Stimulated activated CD8-positive, alpha-beta memory T cell treated with anti-CD3 and anti-CD28 coated beads, Interleukin-12 subunit alpha, Interleukin-12 subunit beta, amount 100 ng/mL, for 1 hour (primary cell): ENCODE results near the gene DGKG.

Experiments used
- DNase-seq: peaks from one replicate; pipeline ENCODE4 v3.0.0-alpha.2; 2020; ENCODE audit warnings: low read depth

Gene DGKG

DNA sequence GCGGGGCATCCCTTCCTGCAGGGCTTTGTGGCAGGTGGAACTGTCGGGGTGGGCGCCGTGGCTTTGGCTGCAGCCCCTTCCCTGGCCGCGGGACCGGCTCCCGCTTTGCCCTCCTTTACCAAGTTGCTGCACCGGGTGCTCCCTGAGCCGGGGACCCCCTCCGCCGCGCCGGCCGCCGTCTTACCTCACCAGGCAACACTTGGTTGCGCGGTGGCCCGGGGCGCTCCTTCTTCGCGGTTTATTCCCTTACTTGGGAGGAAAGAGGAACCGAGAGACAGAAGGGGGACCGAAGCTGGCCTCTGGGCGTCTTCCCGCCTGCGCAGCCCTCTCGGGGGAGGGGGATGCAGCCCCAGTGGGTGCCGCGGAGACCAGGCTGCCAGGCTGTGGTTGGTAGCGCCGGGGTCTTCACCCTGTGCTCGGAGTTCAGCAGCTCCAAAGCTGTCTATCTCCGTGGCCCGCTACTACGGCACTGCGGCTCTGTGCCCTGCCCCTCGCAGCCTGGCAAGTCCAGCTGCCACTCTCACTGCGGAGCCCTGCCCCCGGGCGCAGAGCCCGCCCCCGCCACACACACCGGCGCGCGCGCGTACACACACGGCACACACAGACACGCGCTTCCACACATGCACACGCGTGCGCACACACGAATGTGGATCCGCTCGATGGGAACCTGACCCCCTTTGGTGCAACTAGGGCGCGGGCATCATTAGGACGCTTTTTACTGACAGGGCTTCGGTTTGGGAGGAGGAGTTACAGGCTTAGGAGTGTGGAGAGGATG is at the start of gene DGKG:
DGKG (minus strand) TSS at position 473 of the 775 bp plus-strand sequence. CDS start 41,775 bp downstream, outside the sequence.
- no peak for DNase-seq

DNA sequence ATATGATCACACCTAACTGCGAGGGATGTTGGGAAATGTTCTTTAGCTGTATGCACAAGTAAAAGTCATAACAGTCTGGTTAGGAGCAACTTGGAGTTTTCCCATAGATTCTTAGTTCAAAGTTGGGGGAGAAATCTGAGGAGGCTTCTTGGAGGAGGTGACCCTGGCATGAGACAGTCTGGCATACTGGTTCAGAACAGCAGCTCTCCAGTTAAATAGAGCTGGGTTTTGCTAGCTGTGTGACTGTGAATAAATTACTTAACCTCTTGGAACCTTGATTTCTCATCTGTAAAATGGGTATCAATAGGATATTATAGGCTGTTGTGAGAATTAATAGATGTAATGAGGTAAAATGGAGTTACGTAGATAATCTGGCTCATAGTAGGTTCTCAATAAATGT is 49.1 kb upstream of the DGKG start:
- DNase-seq: no peak

DNA sequence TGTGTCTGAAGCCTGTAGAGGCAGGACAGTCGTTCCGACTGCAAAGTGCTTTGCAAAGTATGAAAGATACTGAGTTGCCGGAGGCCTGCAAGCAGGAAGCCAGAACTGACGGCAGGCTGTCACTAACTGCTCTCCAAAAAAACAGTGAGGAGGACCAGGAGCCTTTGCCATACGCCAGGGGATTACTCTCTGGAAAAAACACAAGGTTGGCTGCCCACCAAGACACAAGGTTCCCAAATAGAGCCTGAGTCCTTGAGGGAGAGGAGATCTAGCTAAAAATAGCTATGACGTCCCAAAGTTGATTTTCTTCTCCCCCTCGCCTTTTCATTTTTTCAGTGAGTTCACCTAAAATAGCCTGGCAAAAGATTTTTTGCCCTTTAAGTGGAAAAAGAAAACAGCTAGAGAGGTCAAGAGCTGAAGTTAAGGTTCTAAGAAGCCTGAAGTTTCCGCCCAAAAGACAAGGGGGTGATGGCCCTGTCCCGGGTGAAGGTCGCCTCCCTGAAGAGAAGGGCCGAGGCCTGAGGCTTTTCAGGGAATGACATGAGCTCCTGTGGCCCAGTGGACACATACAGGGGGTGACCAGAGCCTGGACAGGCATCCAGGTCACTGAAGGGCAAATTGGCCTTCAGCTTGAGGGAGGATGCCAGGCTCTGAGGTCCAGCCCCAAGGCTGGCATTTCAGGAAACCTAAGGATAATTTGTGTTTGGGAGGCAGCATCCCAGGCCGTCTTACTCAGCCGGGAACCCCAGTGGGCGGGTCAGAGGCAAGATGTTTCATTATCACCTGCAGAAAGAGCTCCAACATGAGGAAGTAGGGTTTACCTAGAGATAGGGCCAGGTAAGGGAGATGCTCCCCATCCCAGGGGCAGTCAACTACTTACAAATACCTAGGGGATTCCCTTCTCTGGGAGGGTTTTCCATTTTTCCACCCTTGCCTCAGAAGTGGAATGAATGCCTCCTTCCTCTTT is 44.9 kb upstream of the DGKG start:
- no peak for DNase-seq

DNA sequence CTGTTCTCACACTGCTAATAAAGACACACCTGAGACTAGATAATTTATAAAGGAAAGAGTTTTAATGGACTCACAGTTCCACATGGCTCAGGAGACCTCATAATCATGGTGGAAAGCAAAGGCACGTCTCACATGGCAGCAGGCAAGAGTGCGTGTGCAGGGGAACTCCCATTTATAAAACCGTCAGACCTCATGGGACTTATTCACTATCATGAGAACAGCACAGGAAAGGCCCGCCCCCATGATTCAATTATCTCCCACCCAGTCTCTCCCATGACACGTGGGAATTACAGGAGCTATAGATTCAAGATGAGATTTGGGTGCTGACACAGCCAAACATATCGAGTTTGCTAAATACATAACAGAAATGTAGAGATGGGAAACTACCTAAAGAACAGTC is 39.5 kb upstream of the DGKG start:
- DNase-seq: no peak

DNA sequence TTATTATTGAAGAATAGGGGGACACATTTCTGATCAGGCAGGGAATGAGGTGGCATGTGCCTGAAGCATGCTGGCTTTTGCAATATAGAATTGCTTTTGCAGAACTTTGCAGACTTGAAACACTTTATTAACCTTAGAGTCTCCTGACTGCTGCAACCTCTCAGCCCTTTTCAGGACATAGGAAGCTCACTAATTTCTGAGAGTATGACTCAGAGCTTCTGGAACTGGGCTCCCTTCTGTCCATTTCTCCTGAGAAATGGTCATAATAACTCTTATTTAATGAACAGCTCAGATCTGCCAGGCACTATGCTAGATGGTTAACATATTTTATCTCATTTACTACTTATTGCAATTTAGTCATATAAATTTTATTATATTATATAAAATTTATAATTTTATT is 38.6 kb upstream of the DGKG start:
- no peak for DNase-seq

DNA sequence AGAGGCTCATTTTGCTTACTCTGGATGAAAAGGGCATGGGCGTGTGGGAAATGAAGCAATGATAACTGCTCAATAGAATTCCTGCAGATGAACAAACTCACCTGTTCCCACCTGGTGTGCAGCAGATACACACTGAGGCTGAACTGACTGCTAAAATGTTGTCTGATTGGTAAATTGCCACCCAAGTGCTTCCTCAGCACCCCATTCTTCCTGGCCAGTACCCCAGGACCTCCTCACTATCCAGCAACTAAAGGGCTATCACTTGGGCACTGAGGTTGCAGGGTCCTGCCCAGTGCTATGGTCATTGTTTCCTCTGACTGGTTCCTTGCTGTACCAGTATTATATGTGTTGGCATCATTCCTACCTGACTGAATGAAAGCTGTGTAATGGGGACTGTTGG is 38.0 kb upstream of the DGKG start:
- no peak for DNase-seq

DNA sequence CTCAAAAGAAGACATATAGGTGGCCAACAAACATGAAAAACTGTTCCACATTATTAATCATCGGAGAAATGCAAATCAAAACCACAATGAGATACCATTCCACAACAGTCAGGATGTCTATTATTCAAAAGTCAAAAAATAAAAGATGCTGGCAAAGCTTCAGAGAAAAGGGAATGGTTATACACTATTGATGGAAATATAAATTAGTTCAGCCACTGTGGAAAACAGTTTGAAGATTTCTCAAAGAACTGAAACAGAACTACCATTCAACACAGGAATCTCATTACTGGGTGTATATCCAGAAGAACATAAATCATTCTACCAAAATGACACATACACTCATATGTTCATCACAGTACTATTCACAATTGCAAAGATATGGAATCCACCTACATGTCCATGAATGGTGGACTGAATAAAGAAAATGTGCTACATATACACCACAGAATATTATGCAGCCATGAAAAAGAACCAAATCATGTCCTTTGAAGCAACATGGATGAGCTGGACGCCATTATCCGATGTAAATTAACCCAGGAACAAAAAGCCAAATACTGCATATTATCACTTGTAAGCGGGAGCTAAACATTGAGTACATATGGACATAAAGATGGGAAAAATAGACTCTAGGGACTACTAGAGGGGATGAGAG is 32.7 kb upstream of the DGKG start:
- no peak for DNase-seq

DNA sequence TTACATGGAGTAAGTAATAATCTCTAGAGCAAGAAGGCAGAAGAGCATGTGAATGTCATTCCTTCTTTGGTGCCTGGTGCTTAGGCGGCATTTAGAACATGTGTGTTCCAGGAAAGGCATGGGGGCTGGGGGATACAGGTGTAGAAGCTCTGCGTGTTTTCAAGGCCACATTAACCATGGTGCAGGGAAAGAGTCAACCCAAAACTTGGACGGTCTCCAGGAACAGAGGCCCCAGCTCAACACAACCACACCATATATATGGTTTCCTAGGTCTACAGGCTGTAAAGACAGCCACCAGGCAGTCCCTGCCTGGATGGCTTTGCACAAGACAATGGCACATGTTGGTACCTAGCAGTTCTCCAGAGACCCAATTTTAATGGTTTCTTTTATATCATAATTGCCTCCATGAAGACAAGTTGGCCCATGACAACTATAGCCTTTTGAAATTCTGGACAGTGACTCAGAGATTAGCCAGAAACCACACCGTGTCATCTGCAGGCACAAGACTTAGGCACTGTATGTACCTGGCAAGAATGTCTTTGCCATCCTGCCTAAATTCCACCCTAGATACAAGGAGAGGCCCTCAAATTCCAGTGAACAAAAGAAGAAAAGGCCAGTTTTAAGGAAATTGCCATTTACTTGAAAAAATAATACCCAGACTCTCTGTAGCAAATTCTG is 25.0 kb upstream of the DGKG start:
- no peak for DNase-seq

DNA sequence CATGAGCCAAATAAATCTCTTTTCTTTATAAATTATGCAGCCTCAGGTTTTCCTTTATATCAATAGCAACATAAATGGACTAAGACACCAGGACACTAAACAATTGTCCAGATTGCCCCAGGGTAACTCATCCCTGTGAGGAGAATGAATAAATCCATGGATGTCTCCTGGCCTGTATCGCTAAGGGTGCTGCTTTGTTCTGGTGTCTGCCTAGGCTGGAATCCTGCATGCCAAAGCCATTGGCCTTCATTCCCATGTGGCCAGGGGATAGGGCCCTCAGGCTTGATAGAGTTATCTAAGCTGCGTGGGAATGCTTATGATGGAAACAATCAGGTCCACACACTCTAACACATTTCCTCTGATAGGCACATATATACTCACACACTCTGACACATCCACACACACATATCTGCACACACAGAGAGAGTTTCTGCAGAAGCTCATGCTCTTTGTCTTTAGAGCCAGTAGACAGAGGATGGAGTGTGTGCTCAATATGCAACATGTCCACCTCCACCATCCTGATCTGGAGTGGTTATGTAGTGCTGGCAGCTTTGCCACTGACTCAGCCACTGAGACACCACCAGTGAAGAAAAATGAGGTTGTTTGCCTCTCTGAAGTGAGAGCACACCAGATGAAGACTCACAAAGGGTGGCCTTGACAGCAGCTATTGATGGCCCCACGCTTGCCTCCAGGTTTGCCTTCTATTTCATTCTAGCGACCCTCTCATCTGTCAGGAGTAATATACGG is 24.0 kb upstream of the DGKG start:
- DNase-seq: no peak

DNA sequence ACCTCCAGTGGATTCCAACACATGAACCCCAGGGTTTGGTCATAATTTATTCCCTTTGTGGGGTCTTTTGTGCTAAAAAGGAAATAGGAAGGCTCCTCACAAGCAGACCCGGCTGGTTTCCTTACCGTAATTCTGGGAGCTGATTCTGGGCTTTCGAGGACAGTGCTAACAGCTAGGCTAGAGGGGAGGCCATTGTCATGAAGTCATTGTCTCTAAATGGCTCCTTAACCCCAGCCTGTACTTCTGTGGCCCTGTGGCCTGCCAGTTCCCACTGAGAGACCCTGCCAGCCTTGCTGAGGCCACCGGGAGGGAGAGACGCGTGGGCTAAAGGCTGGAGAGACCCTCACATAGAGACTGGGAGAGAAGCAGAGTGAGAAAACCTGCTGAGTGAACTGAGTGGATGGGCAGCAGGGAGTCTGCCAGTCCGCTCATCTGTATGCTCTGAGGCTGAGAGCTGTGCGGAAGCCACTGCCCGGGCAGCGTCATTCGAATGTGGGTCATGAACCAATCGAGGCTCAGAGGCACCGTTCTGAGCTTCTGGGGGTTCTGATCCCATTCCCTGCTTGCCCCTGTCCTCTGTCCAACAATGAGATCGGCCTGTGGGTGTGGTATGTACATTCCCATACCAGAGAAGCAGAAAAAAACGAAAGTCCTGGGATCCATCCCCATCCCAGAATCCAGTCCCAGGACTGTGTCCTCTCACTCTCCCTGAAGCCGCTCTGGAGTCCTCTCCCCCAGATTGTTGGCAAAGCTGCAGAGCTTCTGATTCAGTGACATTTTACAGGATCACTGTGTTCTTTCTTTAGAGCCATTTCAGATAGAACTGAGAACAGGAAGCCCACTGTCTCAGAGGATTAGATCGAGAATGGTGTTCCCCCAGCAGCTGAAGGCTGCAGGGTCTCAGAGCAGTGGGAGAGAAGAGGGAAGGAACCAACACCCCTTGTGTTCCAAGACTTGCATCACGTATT is 21.3 kb upstream of the DGKG start:
- no peak for DNase-seq

DNA sequence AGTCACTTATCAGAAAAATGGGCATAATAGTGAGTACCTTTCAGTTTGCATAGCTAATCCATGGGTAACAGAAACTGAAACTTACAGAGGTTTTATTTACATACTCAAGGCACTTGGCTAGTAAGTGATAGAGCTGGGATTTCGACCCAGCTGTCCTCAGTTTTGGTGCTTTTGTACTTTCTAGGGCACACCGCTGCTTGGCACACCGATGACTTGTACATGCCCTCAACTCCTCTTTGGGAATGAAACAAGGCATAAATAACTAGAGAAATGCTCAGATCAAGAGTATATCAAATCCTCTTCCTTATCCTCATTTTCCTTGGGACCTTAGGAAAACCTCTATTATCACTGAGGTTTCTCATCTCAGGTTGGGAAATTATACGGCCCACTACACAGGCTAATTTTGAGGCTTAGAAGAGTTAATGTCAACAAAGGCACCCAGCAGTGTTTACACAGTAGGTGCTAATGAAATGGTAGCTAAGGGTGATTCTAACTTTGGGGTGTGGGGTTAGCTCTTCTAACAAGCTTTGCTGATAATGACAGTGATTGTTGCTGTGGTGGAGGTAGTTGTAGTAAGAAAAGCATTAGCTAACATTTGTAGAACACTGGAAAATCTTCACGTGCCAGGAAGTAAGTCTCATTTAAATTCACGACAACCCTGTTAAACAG is 20.3 kb upstream of the DGKG start:
- no peak for DNase-seq

DNA sequence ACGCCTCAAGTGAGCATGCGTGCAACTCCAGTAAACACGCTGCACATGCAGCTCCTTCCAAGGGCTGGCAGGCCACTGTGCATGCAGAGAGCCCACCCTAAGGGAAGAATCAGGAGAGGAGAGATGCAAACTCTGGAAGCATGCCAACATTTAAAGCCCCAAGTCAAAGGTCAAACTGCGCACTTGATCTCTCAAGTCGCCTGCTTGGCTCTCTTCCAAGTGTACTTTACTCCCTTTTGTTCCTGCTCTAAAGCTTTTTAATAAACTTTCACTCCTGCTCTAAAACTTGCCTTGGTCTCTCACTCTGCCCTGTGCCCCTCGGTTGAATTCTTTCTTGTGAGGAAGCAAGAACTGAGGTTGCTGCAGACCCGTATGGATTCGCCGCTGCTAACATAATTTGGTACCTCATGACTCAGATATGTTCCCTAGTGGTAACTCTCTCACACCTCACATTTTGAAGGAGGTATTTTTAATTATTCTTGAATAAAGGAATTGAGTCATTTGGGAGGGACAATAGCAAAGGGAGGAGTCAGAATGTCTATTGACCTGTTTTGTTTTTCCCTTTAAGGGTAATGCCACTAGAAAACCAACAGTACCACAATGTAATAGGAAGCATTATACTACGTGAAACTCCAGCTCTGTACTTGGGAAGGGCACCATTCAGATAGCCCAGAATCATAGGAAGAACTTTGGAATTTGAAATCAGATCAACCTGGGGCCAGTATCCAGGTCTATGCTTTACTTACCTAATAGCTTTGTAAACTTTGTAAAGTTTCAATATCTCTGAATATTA is 19.6 kb upstream of the DGKG start:
- DNase-seq: no peak

DNA sequence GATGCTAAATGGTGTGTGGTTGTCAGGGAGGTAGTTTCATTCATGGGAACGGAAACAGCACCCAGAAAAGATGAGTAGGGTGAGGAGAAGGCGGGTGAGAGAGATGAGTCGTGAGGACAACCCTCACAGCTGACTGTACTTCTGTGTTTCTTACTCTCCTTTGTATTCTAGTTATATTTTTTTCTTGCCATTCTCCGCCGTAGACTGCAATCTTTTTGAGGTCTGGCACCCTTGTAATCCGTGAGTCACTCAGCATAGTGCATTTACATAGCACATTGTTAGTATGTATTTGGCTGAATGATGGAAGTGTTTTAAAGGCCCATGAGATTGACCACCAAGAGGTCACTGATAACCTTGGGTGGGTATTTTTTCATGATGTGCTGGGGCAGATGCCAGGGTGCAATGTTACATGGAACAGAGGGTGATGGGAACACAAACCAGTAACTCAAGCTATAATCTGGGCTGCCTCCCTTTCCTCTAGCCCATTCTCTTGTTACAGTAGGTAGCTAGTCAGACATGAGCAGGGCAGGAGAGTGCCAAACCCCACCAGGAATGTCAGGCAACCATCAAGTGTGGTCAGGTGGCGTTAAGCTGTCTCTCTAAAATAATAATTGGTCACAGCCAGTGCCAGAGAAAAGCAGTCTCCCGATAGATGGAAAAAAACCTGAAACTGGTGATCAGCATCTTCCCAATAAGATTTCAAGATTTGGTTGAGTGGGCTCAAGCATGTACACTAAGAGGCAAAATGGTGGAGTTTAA is 18.8 kb upstream of the DGKG start:
- DNase-seq: no peak

DNA sequence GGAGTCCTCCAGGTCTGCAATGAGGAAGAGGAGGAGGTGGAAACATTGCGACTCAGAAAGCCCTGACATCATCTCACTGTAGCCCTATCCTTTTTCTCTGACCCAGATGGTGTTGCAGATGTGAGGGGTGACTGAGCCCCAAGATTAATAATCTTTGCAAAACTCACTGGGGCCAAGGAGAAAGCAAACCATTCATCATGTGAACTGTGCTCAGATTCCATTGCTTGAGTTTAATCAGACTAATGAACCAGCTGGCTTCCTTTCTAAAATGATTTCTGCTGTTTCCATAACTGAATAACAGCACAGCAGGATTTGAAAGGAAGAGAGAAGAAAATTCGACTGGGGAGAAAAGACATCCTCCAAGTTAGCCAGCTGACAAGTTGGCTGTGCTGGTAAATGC is 13.4 kb upstream of the DGKG start:
- no peak for DNase-seq

DNA sequence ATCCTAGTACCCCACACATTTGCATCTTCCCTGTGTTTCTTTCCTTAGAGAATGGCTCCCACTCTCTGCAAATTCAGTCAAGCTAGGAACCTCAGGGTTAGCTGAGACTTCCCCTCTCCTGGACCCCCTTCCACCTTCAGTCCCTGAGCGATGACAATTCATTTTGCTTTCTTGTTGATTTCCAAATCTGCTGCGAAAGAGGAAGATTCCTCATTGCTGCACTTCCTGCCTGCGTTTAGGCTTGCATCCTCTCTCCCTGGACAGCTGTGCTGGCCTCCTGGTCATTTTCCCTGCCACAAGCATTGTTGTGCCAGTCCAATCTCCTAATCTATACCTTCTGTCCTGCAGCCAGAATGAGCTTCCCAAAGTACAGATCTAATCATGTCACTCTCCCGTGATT is 12.3 kb upstream of the DGKG start:
- no peak for DNase-seq

DNA sequence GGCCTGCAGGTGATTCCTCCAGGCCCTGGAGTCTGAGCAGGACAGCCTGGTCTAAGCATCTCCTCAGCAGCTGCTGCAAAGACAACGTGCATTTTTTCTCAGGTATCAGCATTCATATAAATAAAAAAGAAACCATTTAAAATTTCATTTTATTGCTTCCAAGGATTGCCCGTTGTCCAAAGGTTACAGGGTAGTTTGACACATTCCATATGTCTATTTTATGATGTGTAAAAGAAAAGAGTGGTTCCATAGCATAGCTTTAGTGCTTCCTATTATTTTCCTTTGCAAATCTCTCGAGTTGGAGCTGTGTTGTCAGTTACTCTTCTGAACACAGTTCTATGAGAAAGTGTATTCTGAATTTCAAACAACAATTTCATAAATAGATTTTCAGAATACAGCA is 7.2 kb upstream of the DGKG start:
- DNase-seq: no peak

DNA sequence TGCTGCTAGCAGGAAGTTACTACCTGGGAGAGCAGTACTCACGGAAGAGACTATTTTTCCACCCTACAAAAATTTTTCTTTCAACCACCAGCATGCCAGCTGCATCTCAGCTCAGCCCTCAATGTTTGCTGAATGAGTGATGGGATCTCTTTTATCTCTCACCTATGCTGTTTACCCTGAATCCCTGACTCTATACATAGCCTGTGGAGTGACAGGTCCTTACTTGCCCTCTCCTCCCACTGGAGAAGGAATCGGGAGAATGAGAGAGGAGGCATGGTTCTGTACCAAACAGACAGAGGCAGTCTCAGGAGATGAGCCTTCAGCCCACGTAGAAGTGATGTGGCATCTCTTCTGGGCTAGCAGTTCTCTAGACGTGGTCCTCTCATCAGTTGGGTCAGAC is 6.7 kb upstream of the DGKG start:
- DNase-seq: no peak

DNA sequence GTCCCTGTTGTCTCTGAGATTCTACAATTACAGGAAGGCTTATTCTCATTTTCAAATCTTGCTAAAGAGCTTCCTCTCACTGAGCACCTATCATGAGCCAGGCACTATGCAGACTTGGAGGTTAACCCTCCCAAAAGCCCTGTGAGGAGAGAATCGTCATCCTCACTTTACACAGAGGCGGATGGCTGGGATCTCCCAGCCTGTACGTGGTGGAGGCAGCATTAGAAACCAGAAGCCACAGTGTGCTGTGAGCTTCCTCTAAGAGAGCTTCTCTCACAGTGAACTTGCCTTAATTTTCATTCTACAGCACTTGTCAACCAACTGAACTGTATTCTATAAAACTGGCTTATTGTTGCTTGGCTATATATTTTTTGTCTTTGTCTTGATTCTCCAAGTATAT is 6.1 kb upstream of the DGKG start:
- DNase-seq: no peak
